ENCODE results near the gene CIAO1.
"Not testable (repeated sequence)": the region's sequence is repeated elsewhere in the genome, so short reads cannot be mapped to it uniquely, and the experiment has no call there.

Gene CIAO1

DNA sequence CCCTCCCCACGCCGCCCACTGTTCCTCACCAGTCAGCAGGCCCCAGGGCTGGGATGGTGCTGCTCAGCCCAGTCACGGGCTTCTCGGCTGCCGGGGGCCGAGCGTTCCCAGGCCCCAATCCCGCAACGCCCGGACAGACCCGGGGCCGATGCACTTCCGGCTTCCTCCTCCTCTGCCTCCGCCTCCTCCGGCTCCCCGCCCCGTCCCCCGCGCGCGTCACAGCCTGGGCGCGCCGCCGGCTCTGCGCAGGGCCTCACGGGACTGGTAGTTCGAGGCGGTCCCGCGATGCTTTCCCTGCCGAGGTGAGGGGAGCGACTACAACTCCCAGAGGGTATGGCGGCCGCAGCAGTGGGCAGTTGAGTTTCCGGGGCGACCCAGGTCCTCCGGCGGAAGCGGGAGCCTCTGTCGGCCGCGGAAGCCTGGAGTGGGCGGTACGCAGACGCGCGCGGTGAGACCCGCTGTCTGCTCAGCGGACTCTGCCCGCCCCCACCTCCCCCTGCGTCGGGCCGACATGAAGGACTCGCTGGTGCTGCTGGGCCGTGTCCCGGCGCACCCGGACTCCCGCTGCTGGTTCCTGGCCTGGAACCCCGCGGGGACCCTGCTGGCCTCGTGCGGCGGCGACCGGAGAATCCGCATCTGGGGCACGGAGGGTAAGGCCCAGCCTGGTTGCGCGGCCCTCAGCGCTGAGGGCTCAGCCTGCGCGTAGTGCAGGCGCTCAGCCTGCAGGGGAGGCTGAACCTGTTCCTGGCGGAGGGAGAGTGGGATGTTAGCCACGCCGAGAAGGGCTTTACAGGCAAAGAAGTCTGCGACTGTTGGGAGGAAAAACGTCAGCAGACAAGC, at the start of gene CIAO1, which contains the start of gene TMEM127:
Gene CIAO1 (plus strand): TSS at position 386 of the 840 bp plus-strand sequence. CDS start 126 bp downstream, at position 512.
Gene TMEM127 (minus strand): TSS at position 158 of the 840 bp plus-strand sequence. CDS start 616 bp downstream, outside the sequence.
- DNase-seq, result peak; percentile 54 to 99 (median 98)

DNA sequence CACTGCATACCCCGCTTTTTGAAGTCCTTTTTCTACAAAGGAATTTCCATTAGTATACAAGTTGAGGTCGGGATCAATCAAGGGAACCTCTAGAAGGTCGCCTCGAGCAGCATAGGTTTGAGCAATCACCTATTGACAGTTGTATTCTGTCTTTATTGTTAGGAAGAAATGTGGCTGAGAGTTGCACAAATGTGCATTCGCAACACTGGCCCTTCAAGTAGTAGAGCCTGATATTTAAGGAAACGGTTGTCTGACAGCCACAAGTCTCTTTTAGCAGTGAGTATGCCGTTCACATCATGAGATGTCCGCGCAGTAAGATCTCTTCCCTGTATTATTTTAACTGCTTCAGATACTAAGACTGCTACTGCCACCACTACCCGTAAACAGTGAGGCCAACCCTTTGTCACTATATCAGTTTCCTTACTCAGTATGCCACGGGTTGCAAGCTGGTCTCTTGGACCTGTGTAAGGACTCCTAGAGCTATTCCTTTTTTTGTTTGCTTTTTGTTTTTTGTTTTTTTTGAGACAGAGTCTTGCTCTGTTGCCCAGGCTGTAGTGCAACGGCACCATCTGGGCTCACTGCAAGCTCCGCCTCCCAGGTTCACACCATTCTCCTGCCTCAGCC, 47.4 kb upstream of the CIAO1 start:
- DNase-seq, result no peak

DNA sequence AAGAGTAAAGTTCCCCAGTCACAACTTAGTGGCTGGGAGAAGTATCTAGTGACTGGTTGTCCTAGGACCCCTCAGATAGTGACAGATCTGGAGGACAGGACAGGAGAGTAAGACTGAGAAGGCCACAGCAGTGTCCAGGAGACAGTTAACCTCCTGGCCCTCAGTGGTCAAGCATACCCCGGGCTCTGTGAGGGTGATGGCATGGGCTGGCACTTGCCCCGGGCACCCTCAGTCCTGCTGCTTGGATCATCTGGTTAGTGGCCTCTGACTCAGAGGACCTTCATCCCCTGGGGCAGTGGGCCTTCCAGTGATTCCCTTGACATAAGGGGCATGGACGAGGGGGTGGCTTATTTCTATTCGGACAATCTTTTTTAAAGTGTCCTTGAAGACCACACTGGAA, 46.1 kb upstream of the CIAO1 start:
- not testable (repeated sequence) for DNase-seq

DNA sequence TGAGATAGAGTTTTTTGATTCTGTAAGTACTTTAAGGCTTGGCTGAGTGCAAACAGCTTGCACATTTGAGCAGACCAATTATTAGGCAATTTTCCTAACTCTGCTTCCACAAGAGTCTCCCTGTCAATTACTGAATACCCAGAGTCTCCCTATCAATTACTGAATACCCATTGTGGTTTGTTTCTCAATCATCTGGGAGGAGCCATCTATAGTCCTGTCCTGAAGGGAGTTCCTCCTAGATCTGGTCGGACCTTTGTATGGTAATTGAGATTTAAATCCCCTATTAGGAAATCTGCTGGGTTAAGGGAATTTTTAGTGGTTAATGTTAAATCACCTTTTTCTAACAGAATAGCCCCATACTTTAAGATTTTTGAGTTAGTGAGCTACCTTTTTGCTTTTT, 44.9 kb upstream of the CIAO1 start:
- not testable (repeated sequence) for DNase-seq

DNA sequence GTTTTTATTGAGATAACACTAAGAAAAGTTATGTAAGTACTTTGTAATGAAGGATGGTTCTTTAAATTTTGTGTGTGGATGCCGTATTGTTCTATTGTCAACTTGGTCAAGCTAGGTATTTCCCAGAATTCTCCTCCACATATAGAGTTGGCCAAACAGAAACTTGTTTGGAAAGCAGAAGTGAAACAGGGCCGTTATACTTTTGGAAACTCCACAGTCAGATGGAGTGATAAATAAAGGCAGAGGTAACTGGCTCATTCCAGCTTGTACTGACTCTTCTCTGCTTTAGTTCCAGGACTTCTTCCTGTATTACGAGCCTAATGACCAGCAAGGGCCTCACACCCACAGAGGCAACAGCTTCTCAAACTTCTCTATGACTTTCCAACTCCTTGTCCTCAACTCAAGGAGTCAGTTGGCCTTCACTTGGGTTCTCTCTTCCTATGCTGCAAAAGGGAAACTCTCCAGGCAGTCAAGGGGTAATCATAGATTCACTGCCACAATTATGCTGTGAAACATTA, 41.0 kb upstream of the CIAO1 start:
- no peak for DNase-seq

DNA sequence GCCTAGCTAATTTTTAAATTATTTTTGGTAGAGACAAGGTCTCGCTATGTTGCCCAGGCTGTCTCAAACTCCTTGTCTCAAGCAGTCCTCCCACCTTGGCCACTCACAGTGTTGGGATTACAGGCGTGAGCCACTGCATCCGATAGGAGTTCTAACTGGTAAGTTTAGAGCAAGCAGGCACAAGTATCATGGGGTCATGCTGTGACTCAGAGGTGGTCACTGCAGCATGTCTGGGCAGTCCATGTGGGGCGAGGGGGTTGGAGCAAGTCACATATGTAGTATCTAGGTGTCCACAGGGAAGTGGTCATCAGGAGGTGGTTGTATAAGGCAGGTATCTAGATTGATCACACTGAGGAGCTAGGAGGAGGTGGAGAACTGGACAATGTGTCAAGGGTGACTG, 34.7 kb upstream of the CIAO1 start:
- no peak for DNase-seq

DNA sequence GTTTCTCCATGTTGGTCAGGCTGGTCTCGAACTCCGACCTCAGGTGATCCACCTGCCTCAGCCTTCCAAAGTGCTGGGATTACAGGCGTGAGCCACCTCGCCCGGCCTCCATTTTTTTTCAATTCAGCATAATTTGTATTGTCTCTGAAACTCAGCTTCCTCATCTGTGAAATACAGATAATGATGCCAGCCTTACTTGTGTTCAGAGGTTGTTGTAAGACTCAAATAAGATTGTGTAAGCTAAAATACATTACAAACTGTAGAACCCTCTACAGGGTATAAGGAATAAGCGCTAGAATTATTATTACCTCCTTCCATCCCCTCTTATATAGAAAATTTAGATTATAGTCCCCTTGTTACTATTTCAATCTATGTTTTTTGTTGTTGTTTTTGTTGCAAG, 32.6 kb upstream of the CIAO1 start:
- no peak for DNase-seq

DNA sequence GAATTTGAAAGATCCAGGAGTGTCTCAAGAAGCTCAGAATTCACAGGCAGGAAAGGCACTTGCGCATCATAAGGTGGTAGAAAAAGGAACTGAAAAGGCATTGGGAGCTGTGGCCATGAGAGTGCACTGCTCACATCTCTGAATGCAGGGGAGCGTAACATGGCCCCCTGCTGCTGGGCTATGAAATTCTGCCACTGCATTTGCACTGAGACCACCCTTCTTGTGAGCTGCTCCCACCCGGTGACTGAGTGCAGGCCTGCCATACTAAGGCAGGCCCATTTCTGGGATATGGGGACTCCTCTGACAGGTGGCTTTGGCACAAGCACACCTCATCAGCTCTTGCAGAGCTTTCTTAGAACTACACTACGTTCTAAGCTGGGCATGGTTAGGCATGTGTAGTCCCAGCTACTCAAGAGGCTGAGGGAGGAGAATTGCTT, 32.1 kb upstream of the CIAO1 start:
- DNase-seq, result no peak

DNA sequence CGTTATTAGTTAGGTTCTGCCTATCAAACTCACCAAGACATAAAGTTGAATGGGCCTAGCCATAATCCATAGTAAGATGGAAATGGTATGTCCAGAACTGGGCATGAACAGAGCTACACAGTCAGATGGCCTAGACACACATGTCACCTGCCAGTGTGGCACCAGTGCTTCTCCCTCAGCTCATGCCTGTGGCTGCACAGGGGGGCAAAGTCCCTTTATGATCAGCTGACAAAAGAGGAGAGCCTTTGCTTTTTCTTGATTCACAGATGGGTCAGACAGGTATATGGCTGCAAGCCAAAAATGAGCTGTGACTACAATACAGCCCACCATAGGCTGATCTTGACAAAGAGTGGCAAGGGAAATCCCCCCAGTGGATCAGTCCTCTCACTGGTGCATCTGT, 29.1 kb upstream of the CIAO1 start:
- no peak for DNase-seq

DNA sequence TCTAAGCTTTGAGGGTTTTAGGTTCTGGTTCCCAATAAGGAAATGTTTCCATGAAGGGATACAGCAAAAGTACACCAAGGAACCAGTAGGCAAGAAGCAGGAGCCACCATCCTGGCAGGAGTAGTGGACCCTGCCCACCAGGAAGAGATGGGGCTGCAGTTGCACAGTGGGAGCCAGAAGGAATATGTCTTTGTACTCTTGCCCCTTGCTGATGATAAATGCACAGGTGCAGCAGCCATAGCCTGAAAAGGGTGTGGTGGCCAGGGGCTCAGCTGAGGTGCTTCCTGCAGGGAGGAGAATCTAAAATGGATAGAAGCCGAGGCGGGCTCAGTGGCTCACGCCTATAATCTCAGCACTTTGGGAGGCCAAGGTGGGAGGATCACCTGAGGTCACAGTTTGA, 27.8 kb upstream of the CIAO1 start:
- DNase-seq, result no peak

DNA sequence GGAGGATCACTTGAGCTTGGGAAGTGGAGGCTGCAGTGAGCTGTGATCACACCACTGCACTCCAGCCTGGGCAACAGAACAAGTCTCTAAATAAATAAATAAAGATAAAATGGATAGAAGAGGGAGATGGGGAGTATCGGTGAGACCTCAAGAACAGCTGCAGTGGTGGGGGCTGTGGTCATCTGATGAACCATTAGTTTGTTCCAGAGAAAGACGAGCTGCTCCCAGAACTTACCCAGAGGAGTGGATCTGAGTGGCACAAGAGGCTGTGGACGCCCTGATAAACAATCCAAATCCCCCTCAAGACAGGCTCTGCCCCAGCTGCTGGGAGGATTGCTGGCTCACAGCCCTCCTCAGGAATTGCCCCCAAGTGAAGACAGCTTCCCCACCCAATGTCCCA, 26.9 kb upstream of the CIAO1 start:
- no peak for DNase-seq

DNA sequence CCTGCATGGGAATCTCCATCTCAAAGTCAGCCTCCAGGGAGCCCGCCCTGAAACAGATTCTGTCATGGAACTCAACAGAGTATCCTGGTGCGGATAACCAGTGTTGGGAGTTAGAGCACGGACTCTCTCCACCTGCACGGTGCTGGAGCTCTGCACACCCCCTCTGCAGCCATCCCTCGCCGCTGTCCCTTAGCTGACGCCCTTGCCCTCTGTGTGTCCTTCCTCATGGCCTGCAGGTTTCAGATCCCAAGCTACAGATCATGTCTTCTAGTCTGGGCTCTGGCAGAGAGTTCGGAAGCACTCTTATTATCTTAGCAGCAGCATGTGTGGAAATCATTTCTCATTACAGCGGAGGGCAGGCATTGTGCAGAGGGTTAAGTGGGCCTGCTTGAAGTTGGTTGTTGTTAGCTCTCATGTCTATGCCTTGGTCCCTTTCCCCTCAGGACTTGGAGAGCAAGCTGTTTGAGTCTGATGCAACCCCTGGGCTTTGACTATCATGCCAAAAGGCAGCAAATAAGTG, 26.2 kb upstream of the CIAO1 start:
- no peak for DNase-seq

DNA sequence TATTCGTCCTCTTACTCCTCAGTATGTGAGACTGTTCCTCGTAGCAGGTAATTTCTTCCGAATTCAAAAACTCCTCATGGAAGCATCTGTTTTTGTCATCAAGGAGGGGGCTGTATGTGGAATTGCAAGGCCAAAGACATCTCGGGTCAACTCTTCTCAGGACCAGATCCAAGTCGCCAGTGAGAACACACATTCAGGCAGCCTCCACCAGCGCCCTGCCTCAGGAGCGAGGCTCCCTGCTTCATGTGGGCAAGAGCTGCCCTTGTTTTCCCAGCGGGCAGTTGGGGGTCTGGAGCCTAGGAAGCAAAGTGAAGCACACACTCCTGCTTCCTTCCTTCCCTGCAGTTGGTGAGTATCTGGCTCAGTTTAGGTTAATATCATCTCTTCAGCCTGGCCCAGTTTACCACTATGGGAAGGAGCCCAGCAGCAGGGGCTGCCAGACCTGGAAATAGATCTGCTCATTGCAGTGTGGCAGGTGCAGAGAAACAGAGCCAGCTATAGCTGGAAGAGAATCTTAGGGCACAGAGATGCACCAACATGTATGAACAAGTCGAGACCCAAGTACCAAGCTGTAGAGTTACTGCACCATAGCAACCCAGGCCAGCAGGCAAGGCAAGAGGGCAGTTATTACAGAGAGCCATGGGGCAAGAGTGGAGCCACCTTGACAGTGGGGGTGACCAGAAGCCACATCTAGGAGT, 25.5 kb upstream of the CIAO1 start:
- no peak for DNase-seq

DNA sequence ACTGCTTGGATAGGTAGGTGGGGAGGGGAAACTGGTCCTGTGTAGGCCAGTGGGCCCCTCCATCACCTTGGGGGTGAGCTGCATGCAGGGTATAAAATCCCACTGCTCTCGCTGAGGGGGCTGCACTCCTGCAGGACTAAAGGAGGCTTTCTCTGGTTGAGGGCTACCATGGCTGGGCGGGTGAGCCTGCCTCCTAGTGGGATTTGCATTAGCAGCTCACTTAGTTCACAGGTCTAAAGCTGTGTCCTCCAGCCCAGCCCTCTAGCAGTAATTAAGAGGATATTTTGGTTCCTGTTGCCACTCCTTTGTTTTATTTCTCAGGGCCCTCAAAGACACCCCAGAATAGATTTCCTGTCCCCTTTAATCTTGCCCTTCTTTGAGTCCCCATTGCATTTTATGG, 24.8 kb upstream of the CIAO1 start:
- no peak for DNase-seq

DNA sequence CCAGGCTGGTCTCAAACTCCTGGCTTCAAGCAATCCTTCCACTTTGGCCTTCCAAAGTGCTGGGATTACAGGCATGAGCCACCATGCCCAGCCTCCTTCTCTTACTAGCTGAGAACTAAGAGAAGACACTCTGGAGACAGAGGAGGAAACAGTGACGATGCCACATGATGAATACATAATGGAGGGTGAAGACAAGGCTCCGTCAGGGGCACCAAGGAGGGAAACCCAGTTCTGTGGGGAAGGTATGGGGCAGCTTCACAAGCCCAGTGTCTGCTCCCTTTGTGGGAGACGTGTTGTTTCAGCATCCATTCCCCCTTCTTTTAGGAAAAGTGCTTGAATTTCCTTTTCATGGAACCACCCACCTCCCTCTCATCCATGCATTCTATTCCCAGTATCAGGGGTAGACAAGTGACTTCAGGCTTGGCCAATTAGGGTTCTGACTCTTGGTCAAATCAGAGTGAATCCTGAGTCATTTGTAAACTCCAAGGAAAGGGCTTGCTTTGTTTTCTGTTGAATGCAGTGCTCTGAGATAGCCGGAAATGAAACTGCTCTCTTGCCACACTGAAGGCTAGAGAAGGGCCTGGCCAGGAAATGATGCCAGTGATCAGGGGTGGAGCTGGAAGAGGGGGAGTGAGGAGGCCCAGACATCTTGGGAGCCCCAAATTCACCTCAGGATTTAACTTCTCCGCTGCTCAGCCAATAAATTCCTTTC, 24.0 kb upstream of the CIAO1 start:
- peak in 28 of 51 donors; percentile 11 to 58 (median 30) for DNase-seq

DNA sequence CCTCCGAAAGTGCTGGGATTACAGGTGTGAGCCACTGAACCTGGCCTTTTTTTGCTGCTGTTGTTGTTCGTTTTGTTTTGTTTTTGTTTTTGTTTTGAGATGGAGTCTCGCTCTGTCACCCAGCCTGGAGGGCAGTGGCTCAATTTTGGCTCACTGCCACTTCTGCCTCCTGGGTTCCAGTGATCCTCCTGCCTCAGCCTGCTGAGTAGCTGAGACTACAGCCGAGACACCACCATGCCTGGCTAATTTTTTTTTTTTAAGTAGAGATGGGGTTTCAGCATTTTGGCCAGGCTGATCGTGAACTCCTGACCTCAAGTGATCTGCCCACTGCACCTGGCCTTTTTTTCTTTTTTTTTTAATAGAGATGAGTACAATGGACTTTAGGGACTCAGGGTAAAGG, 22.2 kb upstream of the CIAO1 start:
- DNase-seq, result no peak

DNA sequence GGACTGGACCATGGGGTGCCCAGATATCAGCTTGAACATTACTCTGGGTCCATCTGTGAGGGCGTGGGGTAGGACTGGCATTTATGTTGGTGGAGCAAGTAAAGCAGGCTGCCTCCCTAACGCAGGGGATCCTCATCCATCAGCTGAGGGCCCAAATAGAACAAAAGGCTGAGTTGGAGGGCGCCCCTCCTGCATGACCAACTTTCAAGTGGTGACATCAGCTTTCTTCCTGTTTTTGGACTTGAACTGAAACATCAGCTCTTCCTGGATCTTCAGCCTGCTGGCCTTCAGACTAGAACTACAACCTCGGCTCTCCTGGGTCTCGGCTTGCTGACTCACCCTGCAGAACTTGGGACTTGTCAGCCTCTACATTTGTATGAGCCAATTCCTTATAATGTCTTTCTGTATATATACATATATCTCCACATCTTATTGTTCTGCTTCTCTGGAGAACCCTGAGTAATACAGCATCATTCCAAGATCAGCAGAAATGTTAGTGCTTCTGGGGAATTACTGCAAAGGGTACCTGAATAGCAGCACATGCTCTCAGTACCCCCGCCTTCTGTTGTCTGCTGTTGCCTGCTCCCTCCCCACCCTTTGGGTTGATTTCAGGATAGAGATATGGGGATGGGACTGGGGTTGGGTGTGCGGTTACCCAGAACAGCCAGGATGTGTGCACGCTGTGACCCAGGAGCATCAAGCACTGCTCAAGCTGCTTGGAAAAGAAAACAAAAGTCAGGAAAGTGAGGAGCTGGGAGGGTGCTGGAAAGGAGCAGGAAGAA, 20.2 kb upstream of the CIAO1 start:
- DNase-seq, result no peak

DNA sequence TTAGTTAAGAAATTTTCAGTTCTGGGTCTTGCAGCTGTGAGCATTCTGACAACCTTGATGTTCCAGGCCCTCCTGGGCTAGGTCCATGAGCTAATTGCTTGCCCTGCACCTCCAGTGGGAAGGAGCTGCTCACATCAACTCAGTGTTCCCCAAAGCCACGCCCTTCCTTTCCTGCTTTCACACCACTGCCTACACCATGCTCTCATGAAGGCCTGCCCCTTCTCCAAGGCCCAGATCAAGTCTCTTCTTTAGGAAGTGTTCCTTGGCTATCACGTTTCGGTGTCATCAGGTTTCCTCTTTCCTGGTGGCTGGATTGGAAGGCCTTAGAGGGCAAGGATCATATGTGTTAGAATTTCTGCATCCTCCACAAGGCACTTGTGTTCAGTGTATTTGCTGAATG, 19.0 kb upstream of the CIAO1 start:
- no peak for DNase-seq

DNA sequence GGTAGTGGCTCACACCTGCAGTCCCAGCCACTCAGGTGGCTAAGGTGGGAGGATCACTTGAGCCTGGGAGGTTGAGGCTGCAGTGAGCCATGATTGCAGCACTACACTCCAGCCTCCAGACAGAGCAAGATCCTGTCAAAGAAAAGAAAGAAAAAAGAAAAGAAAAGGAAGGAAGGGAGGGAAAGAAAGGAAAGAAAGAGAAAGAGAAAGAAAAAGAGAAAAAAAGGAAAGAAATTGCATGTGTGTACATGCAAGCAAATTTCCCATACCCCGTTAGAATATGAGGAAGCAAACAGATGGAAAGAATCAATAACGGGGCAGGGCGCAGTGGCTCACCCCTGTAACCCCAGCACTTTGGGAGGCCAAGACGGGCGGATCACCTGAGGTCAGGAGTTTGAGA, 18.1 kb upstream of the CIAO1 start:
- no peak for DNase-seq

DNA sequence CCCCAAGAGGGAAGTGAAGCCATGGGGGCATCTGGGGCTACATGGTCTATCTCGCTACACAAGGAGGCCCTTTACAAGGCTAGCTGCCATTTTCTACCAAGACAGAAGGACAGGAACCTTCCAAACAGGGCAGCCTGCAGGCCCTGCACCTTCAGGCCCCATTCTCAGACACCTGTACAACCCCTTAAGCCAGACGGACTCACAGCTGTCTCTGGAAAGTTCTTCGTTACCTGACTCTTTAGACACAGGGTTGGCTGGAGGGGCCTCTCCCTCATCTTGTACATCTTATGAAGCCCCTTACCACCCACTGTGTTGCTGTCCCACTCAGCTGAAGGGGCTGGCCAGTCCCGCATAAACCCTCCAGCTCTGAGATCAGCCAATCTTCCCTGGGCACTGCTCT, 17.4 kb upstream of the CIAO1 start:
- DNase-seq, result no peak
